Measurements from ENCODE around the gene NSMF. TPM values are rescaled to one million over a fixed set of nuclear protein-coding genes. Genes with fewer than 3 reads are reported as not detected.

Gene NSMF
- total and polyA plus RNA-seq, 2 of the 4 experiments (the other 2 are of a cell fraction) = 7.7 to 40.9 TPM

- Histone ChIP-seq H2AK5ac (ENCODE audit: low read depth, low read length) (peak overlapping the region; percentile 7; the same call in 1 of the 2 replicates), H3K56ac (ENCODE audit: extremely low read depth, insufficient read depth, low read length) (no peak overlapping the region), H3K4me2 (ENCODE audit: low read depth, low read length) (no peak overlapping the region), H3K9ac (ENCODE audit: low read depth, low read length) (no peak overlapping the region), H4K8ac (ENCODE audit: low read depth in 2 of 2, low read length in 2 of 2) (peak overlapping the region; percentile 49 to 56; a peak in 2 of 4 replicates), H2AFZ (replicated peaks; ENCODE audit: low read length, poor library complexity) (peak overlapping the region; percentile 89), H4K91ac (ENCODE audit: insufficient read depth, low read depth, low read length) (no peak overlapping the region), H3K14ac (replicated peaks; ENCODE audit: low read depth, low read length) (no peak overlapping the region), H3K4me3 (ENCODE audit: insufficient read depth, low read depth, low read length) (no peak overlapping the region), H3K4me1 (ENCODE audit: control insufficient read depth, insufficient read depth, low read length) (peaks cover 3% of the 10 kb centered on the region), H2BK15ac (ENCODE audit: low read depth, low read length) (no peak overlapping the region), H3K36me3 (ENCODE audit: control insufficient read depth, insufficient read depth, low read length) (no peaks in the 10 kb centered on the region), H4K20me1 (ENCODE audit: insufficient read depth, low read length) (no peaks in the 10 kb centered on the region), H3K4ac (ENCODE audit: low read depth, low read length) (peak overlapping the region; percentile 2; the same call in 1 of the 2 replicates), H2BK20ac (ENCODE audit: low read depth, low read length) (no peak overlapping the region), H4K5ac (ENCODE audit: low read depth, low read length) (no peak overlapping the region), H2BK5ac (ENCODE audit: low read depth, low read length, poor library complexity, severe bottlenecking) (no peak overlapping the region), H3K23ac (ENCODE audit: low read depth, low read length) (no peak overlapping the region), H3K18ac (ENCODE audit: low read depth, low read length) (no peak overlapping the region), H3K79me1 (ENCODE audit: low read depth in 1 of 2, low read length in 2 of 2) (no peaks in the 10 kb centered on the region), H3K9me3 (ENCODE audit: control insufficient read depth, insufficient read depth, low read length) (no peaks in the 10 kb centered on the region), H2BK120ac (ENCODE audit: low read depth, low read length) (no peak overlapping the region), H3K27me3 (ENCODE audit: control insufficient read depth, insufficient read depth, low read length) (no peaks in the 10 kb centered on the region), H3K9me1 (ENCODE audit: insufficient read depth, low read length) (no peaks in the 10 kb centered on the region), H3K27ac (ENCODE audit: insufficient read depth, low read length) (no peak overlapping the region), H2AK9ac (replicated peaks; ENCODE audit: low read depth, low read length, poor library complexity) (peak overlapping the region; percentile 94)
- intact Hi-C loops (cut with micrococcal nuclease) (no loop called here), dilution Hi-C loops (cut with HindIII; ENCODE audit: low sequenced_read_pairs, unreplicated experiment) (no loop called here), in situ Hi-C loops (cut with MboI; ENCODE audit: low sequenced_read_pairs) (no loop called here)
- no peak for TF ChIP-seq ELK1 (IDR thresholded peaks at IDR 0.05; ENCODE audit: borderline replicate concordance, low read depth, low read length)
- no peak for TF ChIP-seq RAD21 (IDR thresholded peaks at IDR 0.05; ENCODE audit: low read length)
- TF ChIP-seq FOS (IDR thresholded peaks at IDR 0.05; ENCODE audit: low read depth, low read length) = no peak
- TF ChIP-seq CTCF (conservative IDR thresholded peaks at IDR 0.05; ENCODE audit: low read depth, low read length) = no peak
- TF ChIP-seq MAZ (IDR thresholded peaks at IDR 0.05; ENCODE audit: borderline replicate concordance, low read depth, low read length) = no peak
- TF ChIP-seq RFX5 (IDR thresholded peaks at IDR 0.05; ENCODE audit: low read depth, low read length) = no peak
- no peak for TF ChIP-seq BHLHE40 (IDR thresholded peaks at IDR 0.05; ENCODE audit: low read depth, low read length)
- TF ChIP-seq SMC3 (IDR thresholded peaks at IDR 0.05; ENCODE audit: low read depth, low read length) = no peak
- no peak for TF ChIP-seq MAFK (IDR thresholded peaks at IDR 0.05; ENCODE audit: low read depth, low read length)
- no peak for TF ChIP-seq MXI1 (IDR thresholded peaks at IDR 0.05; ENCODE audit: borderline replicate concordance, low read depth, low read length)
- no peak for TF ChIP-seq CEBPB (IDR thresholded peaks at IDR 0.05; ENCODE audit: low read depth, low read length)
- no peak for TF ChIP-seq POLR2A (IDR thresholded peaks at IDR 0.05; ENCODE audit: low read depth, low read length)
- no peak for TF ChIP-seq CHD1 (IDR thresholded peaks at IDR 0.05; ENCODE audit: low read depth, low read length)
- no peak for TF ChIP-seq NFE2L2 (IDR thresholded peaks at IDR 0.05; ENCODE audit: low read depth, low read length)
- DNase-seq (no peak), ATAC-seq (ENCODE audit: low read depth) (no peak; the same call in 1 of the 2 replicates)
- ChIA-PET CTCF (no interaction called here), POLR2A (ENCODE audit: unreplicated experiment) (no interaction called here)
- 81% methylated on average over 14 of the region's 20 CpGs; no CpG with 5 or more reads in 1 of the 2 experiments for WGBS, 2 experiments (ENCODE audit: extremely low coverage in 2 of 2, insufficient read length in 1 of 2)
- no TSS peak for BruUV-seq (replicated peaks)
These were observed 23.7 kb downstream of the NSMF start for GRCh38 chr9:137435381-137435891.

Measured in IMR-90 (cell line).